ENCODE results near the gene DHDDS. TPM values are rescaled to one million over a fixed set of nuclear protein-coding genes. Genes with fewer than 3 reads are reported as not detected.

DHDDS gene
- total and polyA plus RNA-seq, 5 donors from 2014 or later = 24.1 to 40.3 (median 25.8) TPM

GRCh38 chr1:26395754-26396153 is 36.4 kb upstream of the DHDDS start:
- Histone ChIP-seq H3K9me3 (ENCODE audit: control insufficient read depth in 2 of 2, low read length in 2 of 2) (no peaks in the 10 kb centered on the region), H3K27me3 (ENCODE audit: control insufficient read depth, insufficient read depth, low read length) (no peaks in the 10 kb centered on the region)
- H3K27ac Mint-ChIP-seq = peak overlapping the region in 1 of 3 donors; percentile 54

DNA sequence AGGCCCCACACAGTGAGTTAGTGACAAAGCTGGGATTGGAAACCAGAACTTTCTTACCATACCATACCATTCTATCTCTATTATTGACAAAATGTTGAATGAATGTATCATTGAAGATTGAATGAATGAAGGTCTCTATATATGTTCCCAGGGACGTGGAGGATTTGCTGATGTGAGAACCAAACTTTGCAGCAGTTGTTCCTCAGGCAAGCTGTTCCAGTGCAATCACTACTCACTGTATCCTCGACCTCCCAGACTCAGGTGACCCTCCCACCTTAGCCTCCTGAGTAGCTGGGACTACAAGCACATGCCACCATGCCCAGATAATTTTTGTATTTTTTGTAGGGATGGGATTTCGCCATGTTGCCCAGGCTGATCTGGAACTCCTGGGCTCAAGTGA is 33.1 kb upstream of the DHDDS start:
- Mint-ChIP-seq H3K4me3 (no peak overlapping the region), H3K27ac (no peak overlapping the region), H3K36me3 (no peaks in the 10 kb centered on the region), H3K4me1 (peaks cover 3 to 6% (median 4%) of the 10 kb centered on the region in 4 donors), H3K9me3 (peaks cover 0 to 4% (median 0%) of the 10 kb centered on the region in 7 donors), H3K27me3 (peaks cover 23% of the 10 kb centered on the region)
- no peaks in the 10 kb centered on the region for H3K36me3 ChIP-seq (ENCODE audit: control insufficient read depth, insufficient read depth, low read length)
- DNase-seq (no peak), ATAC-seq (ENCODE audit: low read depth in 2 of 2) (no peak)
- no peaks in the 10 kb centered on the region for H3K9me3 ChIP-seq (ENCODE audit: control insufficient read depth in 2 of 2, low read length in 2 of 2)
- H3K4me3 ChIP-seq (ENCODE audit: low read depth, low read length) = no peak overlapping the region
- no peak overlapping the region for H3K27ac ChIP-seq (ENCODE audit: insufficient read depth, low read length, poor library complexity, severe bottlenecking)
- no peaks in the 10 kb centered on the region for H3K4me1 ChIP-seq (ENCODE audit: control insufficient read depth, insufficient read depth, low read length, poor library complexity, severe bottlenecking)
- peaks cover 2% of the 10 kb centered on the region for H3K27me3 ChIP-seq (ENCODE audit: control insufficient read depth, insufficient read depth, low read length)

More at GRCh38 chr1:26395754-26396153, 36.4 kb upstream of the DHDDS start:
- DNase-seq = no peak
- peaks cover 4 to 16% (median 13%) of the 10 kb centered on the region in 4 donors for H3K4me1 Mint-ChIP-seq
- no peak overlapping the region for H3K4me3 ChIP-seq (ENCODE audit: low read depth, low read length)
- no peaks in the 10 kb centered on the region for H3K36me3 ChIP-seq (ENCODE audit: control insufficient read depth, insufficient read depth, low read length)
- H3K9me3 Mint-ChIP-seq = no peaks in the 10 kb centered on the region
- peaks cover 4% of the 10 kb centered on the region for H3K4me1 ChIP-seq (ENCODE audit: control insufficient read depth, insufficient read depth, low read length, poor library complexity, severe bottlenecking)
- H3K36me3 Mint-ChIP-seq = no peaks in the 10 kb centered on the region
- H3K4me3 Mint-ChIP-seq = no peak overlapping the region
- H3K27me3 Mint-ChIP-seq = peaks cover 5% of the 10 kb centered on the region
- no peak for ATAC-seq (ENCODE audit: low read depth in 2 of 2)
- H3K27ac ChIP-seq (ENCODE audit: insufficient read depth, low read length, poor library complexity, severe bottlenecking) = no peak overlapping the region

DNA sequence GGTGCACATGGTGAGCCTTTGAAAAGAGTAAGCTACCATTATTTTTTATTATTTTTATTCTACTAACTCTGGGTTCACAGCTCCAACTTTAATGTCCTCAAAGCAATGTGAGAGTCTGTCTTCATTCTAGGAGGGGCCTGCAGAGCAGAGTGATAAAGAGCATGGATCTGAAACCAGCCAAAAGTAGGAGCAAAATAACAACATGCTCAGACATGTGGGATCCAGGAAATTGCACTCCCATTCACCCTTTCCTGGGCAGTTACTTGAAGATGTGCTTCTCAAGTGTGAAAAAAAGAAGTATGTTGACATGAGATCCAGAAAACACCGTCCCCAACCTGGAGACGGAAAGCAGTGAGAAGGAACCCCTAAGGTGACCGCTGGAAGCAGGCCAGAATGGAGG is 30.2 kb upstream of the DHDDS start:
- no peaks in the 10 kb centered on the region for H3K4me1 Mint-ChIP-seq

DNA sequence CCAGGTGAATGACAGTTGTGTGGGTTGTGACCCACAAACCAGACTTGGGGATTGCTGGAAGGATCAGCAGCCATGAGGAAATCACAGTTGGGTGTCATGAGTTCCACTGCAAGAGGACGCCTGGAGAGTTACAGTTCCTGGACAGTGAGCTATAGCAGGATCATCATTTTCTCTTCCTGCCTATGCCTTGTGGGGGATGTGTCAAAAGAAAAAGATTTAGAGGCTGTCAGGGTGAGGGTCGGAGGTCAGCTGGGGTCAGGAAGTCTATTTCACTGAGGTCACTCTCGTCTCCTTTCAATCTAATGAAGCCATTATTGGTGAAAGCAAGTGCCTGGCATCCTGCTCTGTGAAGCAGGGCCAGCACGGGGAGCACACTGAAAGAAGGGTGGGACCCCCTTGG is 28.5 kb upstream of the DHDDS start:
- H3K27ac ChIP-seq (ENCODE audit: insufficient read depth, low read length, poor library complexity, severe bottlenecking) = no peak overlapping the region
- no peak overlapping the region for H3K4me3 ChIP-seq (ENCODE audit: low read depth, low read length)
- peaks cover under 1% of the 10 kb centered on the region for H3K4me1 ChIP-seq (ENCODE audit: control insufficient read depth, insufficient read depth, low read length, poor library complexity, severe bottlenecking)
- no peak overlapping the region for H3K4me3 Mint-ChIP-seq
- no peaks in the 10 kb centered on the region for H3K36me3 Mint-ChIP-seq
- H3K27ac Mint-ChIP-seq = no peak overlapping the region
- H3K27me3 ChIP-seq (ENCODE audit: control insufficient read depth, insufficient read depth, low read length) = peaks cover 5% of the 10 kb centered on the region
- DNase-seq = no peak
- H3K9me3 Mint-ChIP-seq = peaks cover 0 to 6% (median 1%) of the 10 kb centered on the region in 7 donors
- H3K9me3 ChIP-seq (ENCODE audit: control insufficient read depth in 2 of 2, low read length in 2 of 2) = no peaks in the 10 kb centered on the region
- no peaks in the 10 kb centered on the region for H3K36me3 ChIP-seq (ENCODE audit: control insufficient read depth, insufficient read depth, low read length)
- peaks cover 43% of the 10 kb centered on the region for H3K27me3 Mint-ChIP-seq
- H3K4me1 Mint-ChIP-seq = peaks cover 3 to 5% (median 4%) of the 10 kb centered on the region in 4 donors
- no peak for ATAC-seq (ENCODE audit: low read depth in 2 of 2)

More for the DNA sequence above, 30.2 kb upstream of the DHDDS start:
- no peaks in the 10 kb centered on the region for H3K36me3 Mint-ChIP-seq
- H3K4me3 ChIP-seq (ENCODE audit: low read depth, low read length) = no peak overlapping the region
- no peaks in the 10 kb centered on the region for H3K4me1 ChIP-seq (ENCODE audit: control insufficient read depth, insufficient read depth, low read length, poor library complexity, severe bottlenecking)
- DNase-seq (no peak), ATAC-seq (ENCODE audit: low read depth in 2 of 2) (no peak)
- H3K4me3 Mint-ChIP-seq = no peak overlapping the region
- peaks cover 36% of the 10 kb centered on the region for H3K27me3 Mint-ChIP-seq
- H3K9me3 ChIP-seq (ENCODE audit: control insufficient read depth in 2 of 2, low read length in 2 of 2) = no peaks in the 10 kb centered on the region
- peaks cover 5% of the 10 kb centered on the region for H3K27me3 ChIP-seq (ENCODE audit: control insufficient read depth, insufficient read depth, low read length)
- H3K9me3 Mint-ChIP-seq = peaks cover 0 to 6% (median 0%) of the 10 kb centered on the region in 7 donors
- no peak overlapping the region for H3K27ac ChIP-seq (ENCODE audit: insufficient read depth, low read length, poor library complexity, severe bottlenecking)
- no peak overlapping the region for H3K27ac Mint-ChIP-seq
- H3K36me3 ChIP-seq (ENCODE audit: control insufficient read depth, insufficient read depth, low read length) = no peaks in the 10 kb centered on the region

DNA sequence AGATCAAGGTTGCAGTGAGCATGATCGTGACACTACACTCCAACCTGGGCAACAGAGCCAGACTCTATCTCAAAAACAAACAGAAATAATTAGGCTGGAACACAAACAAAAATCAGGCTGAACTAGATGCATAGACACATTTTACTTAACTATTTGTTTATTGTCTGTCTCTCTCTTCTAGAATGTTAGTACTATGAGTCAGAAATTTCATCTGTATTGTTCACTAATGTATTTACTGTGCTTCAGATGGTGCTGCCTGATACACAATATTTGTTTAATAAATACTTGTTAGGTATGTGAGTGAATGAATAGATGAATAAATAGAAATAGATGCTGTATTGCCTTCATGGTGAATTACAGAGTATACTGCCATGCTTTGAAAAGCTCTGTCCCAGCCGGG is 27.5 kb upstream of the DHDDS start:
- DNase-seq (no peak), ATAC-seq (ENCODE audit: low read depth in 2 of 2) (no peak)
- no peak overlapping the region for H3K27ac Mint-ChIP-seq
- no peaks in the 10 kb centered on the region for H3K36me3 Mint-ChIP-seq
- H3K27me3 Mint-ChIP-seq = peaks cover 53% of the 10 kb centered on the region
- Histone ChIP-seq H3K9me3 (ENCODE audit: control insufficient read depth in 2 of 2, low read length in 2 of 2) (no peaks in the 10 kb centered on the region), H3K27ac (ENCODE audit: insufficient read depth, low read length, poor library complexity, severe bottlenecking) (no peak overlapping the region), H3K4me3 (ENCODE audit: low read depth, low read length) (no peak overlapping the region), H3K4me1 (ENCODE audit: control insufficient read depth, insufficient read depth, low read length, poor library complexity, severe bottlenecking) (peaks cover 11% of the 10 kb centered on the region), H3K27me3 (ENCODE audit: control insufficient read depth, insufficient read depth, low read length) (peaks cover 10% of the 10 kb centered on the region), H3K36me3 (ENCODE audit: control insufficient read depth, insufficient read depth, low read length) (no peaks in the 10 kb centered on the region)
- H3K9me3 Mint-ChIP-seq = peaks cover 0 to 6% (median 1%) of the 10 kb centered on the region in 7 donors
- peaks cover 6 to 14% (median 10%) of the 10 kb centered on the region in 4 donors for H3K4me1 Mint-ChIP-seq
- no peak overlapping the region for H3K4me3 Mint-ChIP-seq

GRCh38 chr1:26405281-26405915 is 26.7 kb upstream of the DHDDS start:
- Mint-ChIP-seq H3K4me1 (peaks cover 7 to 19% (median 13%) of the 10 kb centered on the region in 4 donors), H3K9me3 (peaks cover 0 to 8% (median 2%) of the 10 kb centered on the region in 7 donors), H3K27ac (no peak overlapping the region), H3K4me3 (no peak overlapping the region), H3K27me3 (peaks cover 60% of the 10 kb centered on the region), H3K36me3 (no peaks in the 10 kb centered on the region)
- Histone ChIP-seq H3K27ac (ENCODE audit: insufficient read depth, low read length, poor library complexity, severe bottlenecking) (no peak overlapping the region), H3K27me3 (ENCODE audit: control insufficient read depth, insufficient read depth, low read length) (peaks cover 10% of the 10 kb centered on the region), H3K4me3 (ENCODE audit: low read depth, low read length) (no peak overlapping the region), H3K4me1 (ENCODE audit: control insufficient read depth, insufficient read depth, low read length, poor library complexity, severe bottlenecking) (peaks cover 18% of the 10 kb centered on the region), H3K9me3 (ENCODE audit: control insufficient read depth in 2 of 2, low read length in 2 of 2) (no peaks in the 10 kb centered on the region), H3K36me3 (ENCODE audit: control insufficient read depth, insufficient read depth, low read length) (no peaks in the 10 kb centered on the region)
- DNase-seq = no peak
- no peak for ATAC-seq (ENCODE audit: low read depth in 2 of 2)

GRCh38 chr1:26408604-26409003 is 23.5 kb upstream of the DHDDS start:
- no peaks in the 10 kb centered on the region for H3K36me3 ChIP-seq (ENCODE audit: control insufficient read depth, insufficient read depth, low read length)
- Mint-ChIP-seq H3K9me3 (peaks cover 0 to 8% (median 3%) of the 10 kb centered on the region in 7 donors), H3K27me3 (peaks cover 72% of the 10 kb centered on the region), H3K4me3 (peak overlapping the region; percentile 70 to 88 (median 82)), H3K36me3 (no peaks in the 10 kb centered on the region), H3K27ac (peak overlapping the region in 2 of 3 donors; percentile 15 to 53), H3K4me1 (peaks cover 7 to 33% (median 16%) of the 10 kb centered on the region in 4 donors)
- peaks cover 30% of the 10 kb centered on the region for H3K4me1 ChIP-seq (ENCODE audit: control insufficient read depth, insufficient read depth, low read length, poor library complexity, severe bottlenecking)
- DNase-seq (peak; percentile 59 to 76 (median 64)), ATAC-seq (ENCODE audit: low read depth in 2 of 2) (peak; percentile 77 to 78)
- H3K27me3 ChIP-seq (ENCODE audit: control insufficient read depth, insufficient read depth, low read length) = peaks cover 31% of the 10 kb centered on the region
- H3K9me3 ChIP-seq (ENCODE audit: control insufficient read depth in 2 of 2, low read length in 2 of 2) = no peaks in the 10 kb centered on the region
- H3K4me3 ChIP-seq (ENCODE audit: low read depth, low read length) = peak overlapping the region; percentile 70
- H3K27ac ChIP-seq (ENCODE audit: insufficient read depth, low read length, poor library complexity, severe bottlenecking) = no peak overlapping the region
